Activated CD8-positive, alpha-beta memory T cell treated with anti-CD3 and anti-CD28 coated beads, Interleukin-2, amount 50 U/mL, for 48 hours (primary cell): Measurements from ENCODE around the gene MSLN.

ENCODE experiments used
- DNase-seq: peaks from one replicate; pipeline ENCODE4 v3.0.0-alpha.2; 2020

Gene MSLN

DNA sequence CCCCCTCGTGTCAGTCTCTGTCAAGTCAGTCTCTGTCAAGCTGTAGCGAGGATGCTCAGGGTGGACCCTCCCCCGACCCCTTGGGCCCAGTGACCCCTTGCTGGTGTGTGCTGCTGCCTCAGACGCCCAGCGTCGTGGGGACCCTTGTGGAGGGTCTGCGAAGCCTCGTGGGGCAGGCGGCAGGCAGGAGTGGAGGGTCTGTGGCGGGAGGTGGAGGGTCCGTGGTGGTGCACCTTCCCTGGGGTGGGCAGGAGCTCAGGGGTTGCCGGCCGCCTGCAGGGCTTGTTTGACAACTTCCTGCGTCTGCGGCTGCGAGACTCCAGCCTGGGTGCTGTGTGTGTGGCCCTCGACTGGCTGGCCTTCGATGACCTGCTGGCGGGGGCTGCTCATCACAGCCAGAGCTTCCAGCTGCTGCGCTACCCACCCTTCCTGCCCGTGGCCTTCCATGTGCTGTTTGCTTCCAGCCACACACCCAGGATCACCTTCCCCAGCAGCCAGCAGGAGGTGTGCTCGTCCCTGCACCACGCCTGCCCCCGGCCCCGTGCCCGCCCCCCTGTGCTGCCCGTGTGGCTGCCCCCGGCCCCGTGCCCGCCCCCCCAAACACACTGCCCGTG lies 34.4 kb downstream of the MSLN start:
- DNase-seq, result no peak

DNA sequence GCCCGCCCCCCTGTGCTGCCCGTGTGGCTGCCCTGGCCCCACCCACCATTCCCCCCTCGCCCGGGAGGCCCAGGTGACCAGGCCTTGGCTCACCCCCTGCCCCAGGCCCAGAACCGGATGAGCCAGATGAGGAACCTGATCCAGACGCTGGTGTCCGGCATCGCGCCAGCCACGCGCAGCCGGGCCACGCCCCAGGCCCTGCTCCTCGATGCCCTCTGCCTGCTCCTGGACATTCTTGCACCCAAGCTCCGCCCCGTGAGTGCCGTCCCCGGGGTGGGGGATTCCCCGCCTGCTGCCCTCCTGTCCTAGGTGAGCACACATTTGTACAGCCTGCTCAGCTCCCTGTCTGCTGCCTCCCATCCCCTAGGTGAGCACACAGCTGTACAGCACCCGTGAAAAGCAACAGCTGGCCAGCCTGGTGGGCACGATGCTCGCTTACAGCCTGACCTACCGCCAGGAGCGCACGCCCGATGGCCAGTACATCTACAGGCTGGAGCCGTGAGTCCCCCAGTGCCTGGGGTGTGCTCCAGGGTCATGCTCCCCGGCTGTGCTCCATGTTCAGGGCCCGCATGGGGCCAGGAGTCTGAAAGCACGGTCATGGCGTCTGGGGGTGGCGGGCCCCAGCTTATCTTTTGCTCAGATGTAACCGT lies 35.2 kb downstream of the MSLN start:
- DNase-seq, result no peak

DNA sequence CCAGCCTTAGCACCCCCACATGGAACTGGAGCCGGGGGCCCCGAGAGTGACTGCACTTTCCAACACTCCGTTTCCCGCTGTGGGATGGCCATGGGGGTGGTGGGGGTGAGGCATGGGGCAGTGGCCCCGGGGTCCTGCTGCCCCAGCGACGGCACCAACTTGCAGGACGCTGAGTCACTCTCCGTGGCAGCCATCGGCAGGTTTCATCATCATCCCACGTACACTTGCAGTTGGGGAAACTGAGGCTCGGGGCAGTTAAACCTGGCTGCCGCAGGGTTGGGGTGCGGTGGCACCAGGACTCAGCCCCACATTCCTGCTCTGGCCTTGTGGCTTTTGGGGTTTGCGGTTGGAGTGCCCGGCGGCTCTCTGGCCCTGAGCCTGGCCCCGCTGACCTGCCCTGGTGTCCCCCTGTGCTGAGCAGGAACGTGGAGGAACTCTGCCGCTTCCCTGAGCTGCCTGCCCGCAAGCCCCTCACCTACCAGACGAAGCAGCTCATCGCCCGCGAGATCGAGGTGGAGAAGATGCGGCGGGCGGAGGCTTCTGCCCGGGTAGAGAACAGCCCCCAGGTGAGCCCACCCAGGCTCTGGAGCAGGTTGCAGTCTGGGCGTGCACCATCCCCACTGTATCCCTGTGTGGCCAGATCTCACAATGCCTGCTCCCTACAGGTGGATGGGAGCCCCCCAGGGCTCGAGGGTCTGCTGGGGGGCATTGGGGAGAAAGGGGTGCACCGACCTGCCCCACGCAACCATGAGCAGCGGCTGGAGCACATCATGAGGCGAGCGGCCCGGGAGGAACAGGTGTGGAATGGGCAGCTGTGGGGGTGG lies 36.0 kb downstream of the MSLN start:
- no peak for DNase-seq

DNA sequence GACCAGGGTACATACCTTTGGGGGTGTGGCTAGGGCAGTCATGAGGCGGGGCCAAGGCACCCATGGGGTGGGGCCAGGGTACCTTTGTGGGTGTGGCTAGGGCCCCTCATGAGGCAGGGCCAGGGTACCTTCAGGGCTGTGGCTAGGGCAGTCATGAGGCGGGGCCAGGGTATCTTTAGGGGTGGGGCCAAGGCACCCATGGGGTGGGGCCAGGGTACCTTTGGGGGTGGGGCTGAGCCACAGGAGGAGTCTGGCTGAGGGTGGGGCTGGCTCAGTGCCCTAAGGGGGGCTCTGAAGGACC lies 36.5 kb downstream of the MSLN start:
- DNase-seq, result no peak

DNA sequence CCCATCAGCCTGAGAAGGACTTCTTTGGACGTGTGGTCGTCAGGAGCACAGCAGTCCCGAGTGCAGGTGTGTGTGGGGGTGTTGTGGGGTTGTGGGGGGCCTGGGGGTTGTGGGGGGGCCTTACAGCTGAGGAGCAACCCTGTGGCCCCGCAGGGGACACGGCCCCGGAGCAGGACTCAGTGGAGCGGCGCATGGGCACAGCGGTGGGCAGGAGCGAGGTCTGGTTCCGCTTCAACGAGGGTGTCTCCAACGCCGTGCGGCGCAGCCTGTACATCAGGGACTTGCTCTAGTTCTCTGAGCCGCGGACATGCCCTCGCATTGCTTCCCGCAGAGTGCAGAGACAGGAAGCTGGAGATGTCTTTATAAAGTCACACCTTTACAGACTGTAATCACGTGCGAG lies 37.2 kb downstream of the MSLN start:
- no peak for DNase-seq

DNA sequence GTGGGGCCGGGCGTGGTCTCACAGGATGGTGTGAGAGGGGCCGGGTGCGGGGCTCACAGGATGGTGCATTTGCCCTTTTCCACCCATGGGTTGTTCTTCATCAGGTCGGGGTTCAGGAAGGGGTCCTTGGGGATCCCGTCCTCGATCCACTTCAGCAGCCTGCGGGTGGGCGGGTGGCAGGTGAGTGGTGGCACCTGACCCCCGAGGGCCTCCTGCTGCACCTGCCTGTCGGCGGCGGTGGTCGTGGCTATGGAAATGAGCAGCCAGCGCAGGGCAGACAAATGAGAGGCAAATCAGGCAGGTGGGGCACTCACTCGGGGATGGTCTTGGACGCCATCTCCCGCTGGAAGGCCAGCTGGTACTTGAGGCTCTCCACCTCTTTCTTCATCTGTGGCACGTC lies 38.1 kb downstream of the MSLN start:
- no peak for DNase-seq

DNA sequence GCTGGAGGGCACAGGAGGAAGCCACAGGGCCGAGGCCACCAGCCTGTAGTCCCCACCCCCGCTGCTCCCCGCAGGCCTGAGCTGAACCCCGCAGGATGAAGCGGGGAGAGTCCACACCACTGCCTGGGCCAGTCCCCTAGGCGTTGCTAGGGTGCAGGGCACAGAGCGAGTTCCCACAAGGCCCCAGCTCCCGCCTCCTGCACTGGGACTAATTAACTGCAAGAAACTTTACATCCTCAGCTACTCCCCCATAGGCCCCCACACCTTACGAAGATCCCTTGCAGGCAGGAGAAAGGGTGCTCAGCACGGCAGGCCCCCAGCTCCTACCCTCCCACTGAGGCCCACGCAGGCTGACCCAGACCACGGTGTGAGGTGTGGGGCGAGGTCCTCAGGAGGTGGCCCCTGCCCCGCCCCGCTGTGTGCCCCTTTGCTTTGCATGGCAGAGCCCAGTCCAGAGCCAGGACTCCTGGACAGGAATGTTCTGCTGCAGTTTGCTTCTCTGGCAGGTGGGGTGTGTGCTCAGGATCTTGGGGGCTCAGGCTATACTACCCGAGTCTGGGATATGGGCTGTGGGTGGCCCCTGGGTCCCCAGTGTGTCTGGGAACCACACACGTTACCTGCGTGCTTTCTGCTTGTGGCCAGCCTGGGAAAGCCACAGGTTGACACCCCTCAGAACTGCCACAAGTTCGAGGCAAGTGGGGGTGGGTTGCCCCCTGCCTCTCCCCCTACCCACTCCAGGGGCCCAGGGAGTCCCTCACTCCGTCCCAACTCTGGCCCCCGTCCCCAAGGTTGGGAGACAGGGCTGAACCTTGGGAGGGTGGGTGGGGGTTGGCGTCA lies 38.8 kb downstream of the MSLN start:
- no peak for DNase-seq

DNA sequence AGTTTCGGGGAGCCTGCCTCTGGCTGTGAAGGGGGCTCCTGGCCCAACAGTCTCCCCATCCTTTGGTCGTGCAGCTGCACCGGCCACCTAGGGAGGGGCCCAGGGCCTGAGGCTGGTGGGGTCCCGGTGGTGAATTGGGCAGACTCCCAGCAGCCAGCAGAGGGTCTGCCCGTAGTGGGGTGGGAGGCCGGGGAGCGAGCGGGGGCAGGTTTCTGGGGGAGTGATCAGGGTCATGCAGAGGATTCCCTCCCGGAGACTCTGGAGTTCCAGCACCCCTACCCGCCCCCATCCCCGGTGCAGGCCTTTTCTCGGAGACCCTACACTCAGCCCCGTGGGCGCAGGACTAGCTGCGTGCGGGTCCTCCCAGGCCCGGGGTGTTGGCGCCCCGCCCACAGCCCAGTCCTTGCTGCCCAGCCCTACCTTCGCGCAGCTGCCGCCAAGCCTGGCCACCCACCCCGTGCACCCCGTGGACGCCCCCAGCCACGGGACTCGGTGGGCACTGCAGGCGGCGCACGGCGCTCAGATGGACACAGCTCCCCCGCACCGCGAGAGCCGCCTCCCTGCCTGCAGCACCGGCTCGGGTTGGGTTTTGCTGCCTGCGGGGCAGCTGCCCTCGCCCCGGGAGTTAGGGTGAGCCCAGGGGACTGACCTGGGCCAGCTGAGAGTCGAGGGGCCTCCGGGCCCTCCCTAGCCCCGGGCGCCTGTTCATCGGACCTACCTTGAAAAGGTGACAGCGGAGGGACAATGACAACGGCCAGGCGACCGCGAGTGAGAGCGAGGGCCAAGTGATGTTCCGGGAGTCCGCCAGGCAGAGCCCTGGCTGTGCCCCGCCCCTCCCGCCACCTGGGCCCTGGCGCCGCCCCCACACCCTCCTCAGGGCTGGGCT lies 39.7 kb downstream of the MSLN start, which contains the start of gene GNG13:
TSS of gene GNG13 (minus strand) at position 787 of the 886 bp plus-strand sequence. CDS start 1,657 bp downstream, outside the sequence.
- no peak for DNase-seq

DNA sequence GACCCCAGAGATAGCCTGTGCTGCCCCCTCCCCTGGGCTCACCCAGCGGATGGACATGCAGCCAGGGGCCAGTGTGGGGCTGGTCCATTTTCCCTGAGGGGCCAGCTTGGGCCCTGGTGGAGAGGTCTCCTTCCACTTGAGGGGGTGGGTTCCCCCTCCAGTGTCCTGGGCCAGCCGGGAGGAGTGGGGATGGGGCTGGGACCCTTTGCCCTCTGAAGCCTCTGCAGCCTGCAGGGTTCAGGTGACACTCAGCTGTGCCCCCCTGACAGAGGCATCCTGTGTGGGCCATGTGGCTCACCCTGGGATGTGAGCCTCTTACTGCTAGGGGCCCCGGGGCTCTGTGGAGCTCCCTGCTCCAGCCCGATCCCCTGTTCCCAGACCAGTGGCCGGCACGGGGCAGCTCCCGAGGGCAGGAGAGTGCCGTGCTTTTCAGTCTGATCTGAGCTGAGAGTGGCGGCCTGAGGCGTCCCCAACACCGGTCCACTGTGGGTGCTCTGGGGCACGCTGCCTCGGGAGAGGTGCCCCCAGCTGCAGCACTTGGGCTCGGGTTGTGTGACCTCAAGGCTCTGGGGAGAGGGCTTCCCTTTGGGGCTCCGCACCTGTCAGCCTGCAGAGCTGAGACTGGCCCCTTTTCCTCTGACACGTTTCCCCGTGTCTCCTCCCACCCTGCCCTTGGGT lies 40.4 kb downstream of the MSLN start:
- DNase-seq, result no peak

DNA sequence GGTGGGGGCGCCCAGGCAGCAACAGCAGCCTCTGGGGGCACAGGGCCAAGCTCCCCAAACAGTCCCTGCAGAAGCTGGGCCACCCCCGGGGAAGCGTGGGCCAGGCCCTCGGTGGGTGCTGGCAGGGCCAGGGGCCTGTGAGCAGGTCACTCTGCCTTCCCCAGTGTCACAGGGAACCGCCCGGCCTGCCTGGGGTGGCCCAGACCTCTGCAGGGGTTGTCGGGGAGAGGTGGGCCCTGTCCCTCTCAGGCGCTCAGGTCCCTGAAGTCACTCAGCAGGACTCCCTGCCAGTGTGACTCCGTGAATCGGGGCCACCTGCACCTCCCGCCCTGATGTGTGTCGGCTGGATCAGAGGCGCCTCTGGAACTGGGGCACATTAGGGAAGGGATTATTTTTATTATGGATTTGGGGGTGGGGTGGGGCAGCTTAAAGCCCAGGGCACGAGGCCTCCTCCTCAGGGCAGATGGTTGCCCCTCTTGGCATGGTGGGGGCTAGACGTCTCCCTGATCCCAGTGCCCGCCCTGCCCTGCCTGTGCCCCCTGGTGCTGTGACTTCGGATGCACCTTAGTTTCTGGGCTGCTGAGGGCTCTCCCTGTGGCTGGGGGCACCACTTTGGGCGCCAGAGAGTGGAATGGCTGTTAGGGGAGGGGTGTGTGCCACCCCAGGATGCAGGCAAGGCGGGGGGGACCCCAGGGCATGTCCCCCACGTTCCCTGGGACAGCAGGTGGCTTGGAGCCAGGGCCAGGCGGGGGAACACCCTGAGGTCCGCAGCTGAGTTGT lies 41.2 kb downstream of the MSLN start:
- no peak for DNase-seq

DNA sequence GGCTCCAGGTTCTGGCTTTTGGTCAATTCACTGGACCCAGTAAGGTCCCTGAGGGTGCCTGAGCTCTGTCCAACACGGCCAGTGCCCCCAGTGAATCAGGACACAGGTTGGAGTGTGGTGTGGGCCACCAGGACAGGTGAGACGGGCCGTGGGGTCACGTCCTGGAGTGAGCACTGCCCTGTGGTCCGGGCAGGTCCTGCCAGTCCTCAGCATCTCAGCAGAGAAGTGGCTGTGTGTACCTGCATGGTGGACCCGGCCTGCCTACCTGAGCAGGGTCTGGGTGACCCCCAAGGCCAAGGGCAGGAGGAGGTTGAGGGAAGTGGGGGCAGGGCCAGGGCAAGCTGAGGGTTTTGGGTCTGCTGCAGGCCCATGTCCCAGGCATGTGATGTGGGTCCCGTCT lies 41.9 kb downstream of the MSLN start:
- no peak for DNase-seq

DNA sequence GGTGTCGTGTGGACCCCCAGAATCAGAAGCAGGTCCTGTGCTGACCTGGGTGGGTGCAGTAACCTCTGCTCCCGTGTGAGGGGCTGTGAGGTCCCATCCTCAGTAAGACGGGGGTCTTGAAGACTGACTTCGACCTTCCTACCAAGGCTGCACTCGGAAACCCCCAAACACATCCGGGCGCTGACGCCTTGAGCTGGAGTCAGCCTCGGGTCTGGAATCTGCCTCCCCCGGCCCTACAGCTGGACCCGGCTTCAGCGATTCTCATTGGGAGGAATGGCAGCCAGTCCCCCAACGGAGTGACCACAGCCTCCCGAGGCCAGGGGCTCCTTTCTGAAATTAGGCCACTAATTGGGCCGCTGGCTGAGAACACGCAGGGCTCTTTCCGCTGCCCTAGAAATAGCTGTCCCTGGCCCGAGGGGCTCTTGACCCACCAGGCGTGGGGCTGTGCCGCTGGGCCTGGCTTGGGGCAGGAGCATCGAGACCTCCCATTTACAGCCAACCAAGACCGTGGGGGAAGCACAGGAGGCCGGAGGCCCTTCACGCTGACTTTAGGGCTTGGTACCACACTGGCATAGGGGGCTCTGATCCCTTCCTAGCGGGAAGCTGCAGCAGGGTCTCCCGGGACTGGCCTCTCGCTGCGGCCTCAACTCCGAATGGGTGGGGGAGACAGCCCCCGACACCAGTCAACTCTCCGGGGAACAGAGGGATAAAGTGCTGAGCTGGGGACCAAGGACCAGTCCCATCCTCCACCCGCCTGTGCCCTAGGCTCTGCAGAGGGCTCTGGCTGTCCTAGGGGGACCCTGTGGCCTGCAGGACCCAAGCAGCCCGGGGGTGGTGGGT lies 42.6 kb downstream of the MSLN start:
- no peak for DNase-seq

DNA sequence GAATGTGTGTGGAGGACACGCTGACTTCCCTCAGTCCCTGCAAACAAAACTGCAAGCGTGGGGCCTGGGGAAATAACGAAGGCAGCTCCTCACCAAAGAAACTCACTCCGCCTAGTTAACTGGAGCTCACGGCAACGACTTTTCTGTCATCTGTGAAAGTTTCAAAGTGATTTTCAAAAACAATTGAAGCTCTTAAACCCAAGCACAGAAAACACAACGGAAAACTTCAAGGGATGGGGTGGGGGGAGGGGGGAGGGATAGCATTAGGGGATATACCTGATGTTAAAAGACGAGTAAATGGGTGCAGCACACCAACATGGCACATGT lies 43.2 kb downstream of the MSLN start:
- no peak for DNase-seq

DNA sequence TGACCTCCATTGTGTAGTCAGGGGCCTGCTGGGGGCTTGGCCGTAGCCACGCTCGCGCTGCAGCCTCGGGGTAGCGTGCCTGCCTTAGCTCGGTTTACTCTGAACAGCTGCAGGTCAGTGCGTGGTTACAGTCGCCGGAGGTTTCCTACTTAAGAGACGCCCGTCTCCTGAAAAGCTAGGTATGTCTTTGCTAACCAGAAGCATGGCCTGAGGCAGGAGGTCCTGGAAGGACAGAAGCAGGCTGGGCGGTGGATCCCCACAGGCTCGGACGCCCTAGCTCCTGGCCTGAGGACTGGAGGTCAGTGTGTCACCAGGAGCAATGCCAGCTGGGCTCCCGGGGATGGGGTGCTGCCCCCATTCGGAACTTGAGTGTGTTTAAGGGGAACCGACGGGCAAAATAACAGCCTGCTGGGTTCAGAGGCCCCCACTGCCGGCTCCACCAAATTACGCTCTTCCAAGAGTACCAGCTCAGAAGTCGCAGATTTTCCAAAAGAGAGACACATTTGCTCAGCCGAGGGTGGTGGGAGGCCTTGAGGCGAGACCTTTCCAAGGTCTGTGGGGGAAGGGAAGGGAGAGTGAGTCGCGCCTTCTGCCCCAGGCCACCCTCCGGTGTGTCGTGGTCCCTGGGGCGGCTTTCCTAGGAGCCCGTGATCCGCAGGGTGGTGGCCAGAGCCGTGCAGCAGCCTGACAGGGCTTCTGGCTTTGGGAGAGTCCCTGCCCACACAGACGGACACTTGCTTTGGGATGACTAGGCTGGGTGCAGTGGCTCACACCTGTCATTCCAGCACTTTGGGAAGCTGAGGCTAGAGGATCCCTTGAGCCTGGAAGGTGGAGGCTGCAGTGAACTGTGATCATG lies 43.9 kb downstream of the MSLN start:
- no peak for DNase-seq

DNA sequence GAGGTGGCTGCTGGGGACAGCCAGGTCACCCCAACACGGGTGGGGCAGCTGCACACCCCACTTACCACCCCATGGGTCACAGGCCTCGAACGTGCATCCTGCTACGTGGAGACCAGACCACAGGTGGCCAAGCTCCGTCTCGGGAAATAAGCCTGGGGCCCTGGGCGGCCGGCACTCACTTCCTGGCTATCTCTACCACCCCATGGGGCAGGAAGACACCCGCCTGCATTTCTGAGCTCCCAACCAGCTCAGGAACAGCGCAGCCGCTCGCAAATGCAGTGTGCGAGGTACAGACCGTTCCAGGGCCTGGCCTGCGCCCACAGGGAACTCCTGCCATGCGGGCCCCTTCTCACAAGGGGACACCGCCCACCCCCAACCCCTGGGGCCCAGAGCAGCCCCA lies 44.9 kb downstream of the MSLN start:
- DNase-seq, result no peak

DNA sequence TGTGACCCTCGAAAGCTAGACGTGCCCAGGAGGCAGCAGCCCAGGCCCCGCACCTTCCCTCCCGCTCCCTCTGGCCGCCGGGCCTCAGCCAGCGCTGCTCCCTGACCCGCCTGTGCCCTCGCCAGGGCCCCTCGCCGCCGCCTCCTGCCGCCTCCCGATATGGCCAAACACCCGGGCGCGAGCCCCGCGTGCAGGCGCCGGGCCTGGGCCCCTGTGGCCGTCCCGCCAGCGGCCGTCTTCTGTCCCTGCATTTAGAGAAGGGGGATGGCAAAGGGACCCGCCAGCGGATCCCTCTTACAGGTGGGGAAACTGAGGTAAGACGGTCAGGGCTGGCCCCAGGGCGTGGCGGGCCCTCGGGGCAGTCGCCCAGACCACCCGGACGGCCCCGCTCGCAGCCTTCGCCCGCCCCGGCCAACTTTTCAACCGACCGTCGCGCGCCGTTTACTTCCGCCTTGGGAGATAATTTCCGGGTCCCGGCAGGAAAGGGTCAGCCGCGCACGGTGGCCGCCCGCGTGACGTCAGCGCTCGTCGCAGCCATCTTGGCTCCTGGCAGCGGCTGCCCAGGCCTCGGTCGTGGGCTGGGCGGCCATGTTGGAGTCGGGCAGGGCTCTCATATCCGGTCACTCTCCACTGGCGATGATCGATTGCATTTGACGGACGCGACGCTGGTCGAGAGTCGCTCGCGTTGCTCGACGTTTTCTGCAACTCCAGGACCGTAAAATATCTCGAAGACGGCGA lies 47.0 kb downstream of the MSLN start:
- DNase-seq, result peak; percentile 91

DNA sequence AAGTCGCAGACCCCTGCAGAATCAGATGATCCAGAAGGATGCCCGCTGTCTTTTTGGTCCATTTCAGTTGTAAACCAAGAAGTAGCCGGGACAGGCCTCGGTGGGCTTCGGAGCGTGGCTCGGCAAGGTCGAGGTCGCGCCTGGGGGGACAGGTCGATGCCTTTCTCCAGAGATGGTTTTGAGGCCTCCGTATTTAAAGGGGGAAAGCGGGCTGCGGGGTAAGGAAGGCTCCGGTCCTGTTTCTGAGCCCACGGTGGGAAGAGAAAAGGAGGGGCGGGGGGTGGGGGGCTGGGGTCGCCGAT lies 47.5 kb downstream of the MSLN start:
- no peak for DNase-seq

DNA sequence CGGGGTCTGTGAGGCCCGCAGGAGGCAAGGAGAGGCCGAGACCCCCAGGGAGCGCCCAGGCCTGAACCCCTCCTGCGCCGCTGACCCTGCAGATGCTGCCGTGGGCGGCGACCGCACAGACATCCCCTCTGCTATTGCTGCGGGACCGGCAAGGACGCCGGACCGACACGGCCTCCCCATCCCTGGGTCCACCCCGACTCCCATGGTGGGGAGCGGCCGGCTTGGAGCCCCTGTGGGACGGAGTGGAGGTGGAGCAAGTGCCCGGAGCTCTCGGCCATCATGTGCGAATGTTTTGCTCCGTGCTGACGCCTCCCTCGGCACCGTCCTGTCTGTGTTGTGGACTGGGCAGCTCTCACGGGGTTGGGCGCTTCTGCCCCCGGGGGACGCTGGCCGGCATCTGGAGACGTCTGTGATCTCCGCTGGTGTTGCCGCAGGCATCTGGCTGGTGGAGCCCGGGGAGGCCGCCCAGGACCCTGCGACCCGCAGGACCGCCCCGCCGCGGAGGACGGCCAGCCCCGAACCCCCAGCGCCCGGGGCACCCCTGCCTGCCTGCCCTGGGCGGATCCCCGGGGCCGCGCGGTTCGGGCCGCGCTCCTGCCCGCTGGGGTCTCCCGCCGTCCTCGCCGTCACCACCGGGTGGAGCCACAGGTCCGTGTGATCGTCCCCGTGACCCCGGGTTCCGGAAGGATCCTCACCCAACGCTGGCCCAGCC lies 52.8 kb downstream of the MSLN start:
- peak; percentile 85 for DNase-seq
